ENCODE results near the gene CENPK. TPM values are rescaled to one million over a fixed set of nuclear protein-coding genes. Genes with fewer than 3 reads are reported as not detected.

The CENPK gene
- total and polyA plus RNA-seq, 9 of the 15 experiments (the other 6 are each of a cell fraction or from before 2014, with no cell fraction given): 30.8 to 134 (median 69.0) TPM

- TF ChIP-seq CREM (IDR thresholded peaks at IDR 0.05; ENCODE audit: low read depth): peak; percentile 99
- no peak for TF ChIP-seq ZNF41 (CRISPR knock-in tag; conservative IDR thresholded peaks at IDR 0.05)
- no peak for TF ChIP-seq TEAD2 (tag; IDR thresholded peaks at IDR 0.05)
- no peak for TF ChIP-seq NR3C1 (CRISPR knock-in tag; IDR thresholded peaks at IDR 0.05)
- no peak; the same call in 1 of the 2 replicates for TF ChIP-seq GTF2F1 (IDR thresholded peaks at IDR 0.05; ENCODE audit: low read depth, low read length)
- TF ChIP-seq SMARCC2 (IDR thresholded peaks at IDR 0.05; ENCODE audit: low read depth): no peak
- peak; percentile 53 for TF ChIP-seq PKNOX1 (IDR thresholded peaks at IDR 0.05)
- TF ChIP-seq MAZ (CRISPR knock-in tag; conservative IDR thresholded peaks at IDR 0.05 in 1 of 2, IDR thresholded peaks at IDR 0.05 in 1 of 2): 0 out of 4 replicates have a peak, but pooled peaks of 1 of the 2 experiments have one; percentile 24
- peak; percentile 99 for TF ChIP-seq E2F1 (CRISPR knock-in tag; IDR thresholded peaks at IDR 0.05)
- TF ChIP-seq KDM5B (IDR thresholded peaks at IDR 0.05; ENCODE audit: insufficient replicate concordance, low read depth, low read length): peak; percentile 88
- TF ChIP-seq RBM14 (IDR thresholded peaks at IDR 0.05; ENCODE audit: borderline replicate concordance, insufficient read depth, low read depth, low read length): no peak
- TF ChIP-seq ZBTB33 (CRISPR knock-in tag; IDR thresholded peaks at IDR 0.05): peak; percentile 13; the same call in 1 of the 2 replicates
- no peak for TF ChIP-seq VEZF1 (CRISPR knock-in tag; IDR thresholded peaks at IDR 0.05)
- peak; percentile 94 for TF ChIP-seq TAF7 (tag; IDR thresholded peaks at IDR 0.05)
- TF ChIP-seq TBP (optimal IDR thresholded peaks at IDR 0.05; ENCODE audit: low read depth, low read length): peak; percentile 92
- TF ChIP-seq IRF2 (CRISPR knock-in tag; IDR thresholded peaks at IDR 0.05): no peak
- TF ChIP-seq ZNF143 (CRISPR knock-in tag; IDR thresholded peaks at IDR 0.05): no peak
- no peak for TF ChIP-seq ZBTB49 (CRISPR knock-in tag; IDR thresholded peaks at IDR 0.05; ENCODE audit: borderline replicate concordance)
Measured at GRCh38 chr5:65562731-65563701, at the start of gene CENPK, which contains the start of gene PPWD1 (continued).

All from K562 (cell line).